ENCODE data around the gene USF3. TPM values are rescaled to one million over a fixed set of nuclear protein-coding genes. Genes with fewer than 3 reads are reported as not detected.

The USF3 gene
- total and polyA plus RNA-seq, 2 of the 8 experiments (the other 6 are each of a cell fraction or from before 2014, with no cell fraction given) = 9.6 to 18.5 TPM

GRCh38 chr3:113663324-113663750, 33.1 kb downstream of the USF3 start:
- Histone ChIP-seq H3K4me3 (ENCODE audit: extremely low read depth in 1 of 4, insufficient read depth in 2 of 4, low read depth in 3 of 4, low read length in 4 of 4) (no peak overlapping the region), H3K4me2 (ENCODE audit: insufficient read depth in 1 of 2, low read depth in 2 of 2, low read length in 2 of 2) (no peak overlapping the region), H3K18ac (ENCODE audit: extremely low read depth, low read length) (no peak overlapping the region), H3K14ac (ENCODE audit: insufficient read length) (no peak overlapping the region), H3K4me1 (replicated peaks in 1 of 4; ENCODE audit: control insufficient read depth in 3 of 4, insufficient read depth in 4 of 4, low read length in 3 of 4) (peaks cover 0 to 6% (median under 1%) of the 10 kb centered on the region in 4 experiments; a peak in 2 of 7 replicates), H4K91ac (replicated peaks; ENCODE audit: insufficient read length, low read length) (no peak overlapping the region), H3K79me1 (ENCODE audit: low read depth, low read length) (no peaks in the 10 kb centered on the region), H3K9ac (replicated peaks in 1 of 4; ENCODE audit: extremely low read depth in 1 of 4, low read depth in 3 of 4, low read length in 3 of 4) (no peak overlapping the region), H4K5ac (ENCODE audit: insufficient read length, low read depth, low read length) (no peak overlapping the region), H4K20me1 (replicated peaks in 1 of 2; ENCODE audit: control insufficient read depth in 1 of 2, insufficient read depth in 2 of 2, low read length in 2 of 2) (no peaks in the 10 kb centered on the region), H2AFZ (ENCODE audit: low read length) (no peak overlapping the region), H2BK15ac (ENCODE audit: low read length) (no peak overlapping the region), H4K8ac (ENCODE audit: extremely low read depth, insufficient read depth, low read length) (no peak overlapping the region), H3K23ac (ENCODE audit: insufficient read length) (no peak overlapping the region), H3K27me3 (replicated peaks in 1 of 4; ENCODE audit: control insufficient read depth in 3 of 4, extremely low read depth in 1 of 4, insufficient read depth in 3 of 4, low read length in 3 of 4) (no peaks in the 10 kb centered on the region), H3K27ac (ENCODE audit: low read depth, low read length) (no peak overlapping the region), H2AK5ac (ENCODE audit: low read depth, low read length) (no peak overlapping the region), H3K23me2 (ENCODE audit: low read depth, low read length) (no peaks in the 10 kb centered on the region), H2BK12ac (ENCODE audit: low read depth, low read length) (no peak overlapping the region), H2BK120ac (replicated peaks; ENCODE audit: low read depth, low read length) (no peak overlapping the region), H2BK5ac (ENCODE audit: low read depth, low read length) (no peak overlapping the region), H3K36me3 (ENCODE audit: control insufficient read depth in 2 of 4, insufficient read depth in 4 of 4, low read length in 3 of 4) (peaks cover 4 to 17% (median 10%) of the 10 kb centered on the region in 4 experiments; a peak in 6 of 8 replicates), H3K9me3 (ENCODE audit: insufficient read depth in 2 of 2, low read depth in 1 of 2, low read length in 1 of 2) (no peaks in the 10 kb centered on the region), H3K56ac (replicated peaks; ENCODE audit: insufficient read length, low read depth, low read length) (no peak overlapping the region), H2BK20ac (ENCODE audit: low read length) (no peak overlapping the region), H3K79me2 (ENCODE audit: control insufficient read depth in 1 of 2, insufficient read depth in 2 of 2, low read length in 2 of 2) (no peaks in the 10 kb centered on the region), H3K4ac (replicated peaks; ENCODE audit: insufficient read length, low read depth, low read length) (no peak overlapping the region)
- no peak for DNase-seq (ENCODE audit: low read depth in 1 of 2, low spot score in 2 of 2)
- WGBS, 2 experiments (ENCODE audit: extremely low coverage in 1 of 2, insufficient coverage in 1 of 2, insufficient read length in 1 of 2, insufficient replicate concordance in 2 of 2, low coverage in 1 of 2, low lambda C conversion rate in 2 of 2, missing lambda C conversion rate in 1 of 2) = 94% methylated on average over 3 of the region's 3 CpGs; no CpG with 5 or more reads in 1 of the 2 experiments
- FAIRE-seq = no peak
- TF ChIP-seq, protein P1, sequence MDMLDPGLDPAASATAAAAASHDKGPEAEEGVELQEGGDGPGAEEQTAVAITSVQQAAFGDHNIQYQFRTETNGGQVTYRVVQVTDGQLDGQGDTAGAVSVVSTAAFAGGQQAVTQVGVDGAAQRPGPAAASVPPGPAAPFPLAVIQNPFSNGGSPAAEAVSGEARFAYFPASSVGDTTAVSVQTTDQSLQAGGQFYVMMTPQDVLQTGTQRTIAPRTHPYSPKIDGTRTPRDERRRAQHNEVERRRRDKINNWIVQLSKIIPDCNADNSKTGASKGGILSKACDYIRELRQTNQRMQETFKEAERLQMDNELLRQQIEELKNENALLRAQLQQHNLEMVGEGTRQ (IDR thresholded peaks at IDR 0.05; ENCODE audit: low read length) = no peak
- TF ChIP-seq EGR1 (IDR thresholded peaks at IDR 0.05; ENCODE audit: borderline replicate concordance, low read depth, low read length) (no peak), GABPA (IDR thresholded peaks at IDR 0.05; ENCODE audit: borderline replicate concordance, insufficient read depth, low read length) (no peak)
- ChIA-PET POLR2A (ENCODE audit: partially characterized antibody) (interaction anchor here (0.6 kb wide), 1 partner anchor 42 kb away, joined by 3 read pairs; no protein-coding TSS in a partner anchor), CTCF (ENCODE audit: partially characterized antibody) (interaction anchor here (1.1 to 1.2 kb wide), 2 partner anchors 14 to 27 kb away, joined by 3 read pairs; no protein-coding TSS in a partner anchor)

All from H1 (cell line).